SK-N-SH (cell line): Measurements from ENCODE around the gene TNFAIP1. TPM values are rescaled to one million over a fixed set of nuclear protein-coding genes. Genes with fewer than 3 reads are reported as not detected.

Experiments
- CTCF ChIA-PET: fragments of 300-600, 350-600 bp; formaldehyde crosslinking; extraction: SDS; loops from one replicate; lab custom pipeline; 2021; lab: Yijun Ruan, JAX
- POLR2A ChIA-PET: fragments of 350-600 bp; sonication (Branson Sonifier 250); formaldehyde crosslinking; extraction: SDS; loops from one replicate; lab custom pipeline; 2020; ENCODE audit warnings: antibody characterized with exemption, inconsistent platforms; lab: Yijun Ruan, JAX
- DNase-seq: peaks from one replicate; pipeline ENCODE4 v3.0.0; 2012
- H2AFZ ChIP-seq: fragments of 200-600 bp; sonication (generic); 2 replicates; pipeline ENCODE4 v1.8.1; 2016; ENCODE audit warnings: antibody characterized with exemption, mild to moderate bottlenecking, low read depth
- H3F3A ChIP-seq: fragments of 200-600 bp; sonication (generic); replicated peaks from 2 replicates; pipeline ENCODE3; 2016; ENCODE audit warnings: antibody characterized with exemption, mild to moderate bottlenecking; ENCODE audit not compliant: insufficient read depth
- H3K27ac ChIP-seq, 2 experiments: fragments of 200-500 bp in 1 of 2; fragments of 200-600 bp in 1 of 2; sonication (Bioruptor generic) in 1 of 2; sonication (generic), shearing (Covaris generic) in 1 of 2; 2 replicates each; pipeline versions ENCODE4 v1.5.1 to v1.6.1; 2014 to 2016; ENCODE audit warnings: low read depth in 2 of 2, inconsistent platforms in 1 of 2, low read length in 1 of 2, mild to moderate bottlenecking in 1 of 2, mixed read lengths in 1 of 2
- H3K27me3 ChIP-seq: fragments of 200-600 bp; sonication (generic), shearing (Covaris generic); 2 replicates; pipeline ENCODE4 v1.6.1; 2016; ENCODE audit warnings: mixed run types; ENCODE audit not compliant: insufficient read depth
- H3K36me3 ChIP-seq, 2 experiments: fragments of 200-500 bp in 1 of 2; fragments of 200-600 bp in 1 of 2; sonication (Bioruptor generic) in 1 of 2; sonication (generic) in 1 of 2; replicated peaks in 1 of 2; 2 replicates each; pipeline versions ENCODE3 to v1.5.1; 2014 to 2016; ENCODE audit warnings: low read length in 1 of 2, mild to moderate bottlenecking in 1 of 2; ENCODE audit not compliant: insufficient read depth in 2 of 2, control insufficient read depth in 1 of 2
- H3K4me1 ChIP-seq, 2 experiments: fragments of 200-500 bp in 1 of 2; fragments of 200-600 bp in 1 of 2; sonication (Bioruptor generic) in 1 of 2; sonication (generic), shearing (Covaris generic) in 1 of 2; 2 replicates each; pipeline versions ENCODE4 v1.5.1 to v1.6.1; 2014 to 2016; ENCODE audit warnings: low read depth in 1 of 2, low read length in 1 of 2, mixed run types in 1 of 2; ENCODE audit not compliant: insufficient read depth in 2 of 2, control insufficient read depth in 1 of 2
- H3K4me2 ChIP-seq: fragments of 200-600 bp; sonication (generic), shearing (Covaris generic); 2 replicates; pipeline ENCODE4 v1.6.1; 2017; ENCODE audit warnings: mixed run types
- H3K4me3 ChIP-seq, 2 experiments: fragments of 200-500 bp in 1 of 2; fragments of 200-600 bp in 1 of 2; sonication (Bioruptor generic) in 1 of 2; sonication (generic), shearing (Covaris generic) in 1 of 2; 2 replicates each; pipeline versions ENCODE4 v1.5.1 to v1.8.1; 2014 to 2016; ENCODE audit warnings: low read depth in 2 of 2, inconsistent platforms in 1 of 2, low read length in 1 of 2, mild to moderate bottlenecking in 1 of 2, mixed read lengths in 1 of 2, moderate library complexity in 1 of 2
- H3K79me2 ChIP-seq: fragments of 200-600 bp; sonication (generic); 2 replicates; pipeline ENCODE4 v1.8.1; 2017; ENCODE audit warnings: mild to moderate bottlenecking; ENCODE audit not compliant: insufficient read depth
- H3K9ac ChIP-seq: fragments of 200-600 bp; sonication (generic); 2 replicates; pipeline ENCODE4 v1.6.1; 2017; ENCODE audit warnings: mixed run types
- H3K9me2 ChIP-seq: fragments of 200-600 bp; sonication (generic); 2 replicates; pipeline ENCODE4 v1.6.1; 2017; ENCODE audit warnings: mixed run types
- H3K9me3 ChIP-seq: fragments of 200-600 bp; sonication (generic); 2 replicates; pipeline ENCODE4 v1.6.1; 2017; ENCODE audit warnings: mixed run types, mild to moderate bottlenecking, moderate library complexity
- H4K20me1 ChIP-seq: fragments of 200-600 bp; sonication (generic); 2 replicates; pipeline ENCODE4 v1.6.1; 2017; ENCODE audit warnings: mild to moderate bottlenecking, mixed run types; ENCODE audit not compliant: insufficient read depth
- ELF1 ChIP-seq: IDR thresholded peaks from 2 replicates; pipeline ENCODE4 v1.4.0; 2012
- EZH2phosphoT487 ChIP-seq: fragments of 200-600 bp; sonication (generic); IDR thresholded peaks from 2 replicates; pipeline ENCODE4 v1.6.1; 2017; ENCODE audit warnings: low read depth, mixed run types, mild to moderate bottlenecking, antibody characterized with exemption, moderate library complexity, borderline replicate concordance
- FOSL2 ChIP-seq: IDR thresholded peaks from 2 replicates; pipeline ENCODE4 v1.4.0; 2012; ENCODE audit warnings: low read depth, mild to moderate bottlenecking, moderate library complexity, borderline replicate concordance
- FOXJ3 ChIP-seq: sonication (generic); formaldehyde crosslinking; IDR thresholded peaks from 2 replicates; pipeline ENCODE4 v1.5.1; 2020; ENCODE audit warnings: mild to moderate bottlenecking, missing genetic modification reagents
- GABPA ChIP-seq: IDR thresholded peaks from 2 replicates; pipeline ENCODE4 v1.4.0; 2012; ENCODE audit warnings: low read depth, mild to moderate bottlenecking
- JUND ChIP-seq: IDR thresholded peaks from 2 replicates; pipeline ENCODE4 v1.4.0; 2012
- MEF2A ChIP-seq: IDR thresholded peaks from 2 replicates; pipeline ENCODE4 v1.4.0; 2012; ENCODE audit warnings: low read depth, borderline replicate concordance
- MXI1 ChIP-seq: IDR thresholded peaks from 2 replicates; pipeline ENCODE4 v1.6.1; 2012; ENCODE audit warnings: mild to moderate bottlenecking, low read depth, low read length, improper control_type of control experiment
- NFIC ChIP-seq: IDR thresholded peaks from 2 replicates; pipeline ENCODE4 v1.4.0; 2012; ENCODE audit warnings: borderline replicate concordance
- POLR2AphosphoS5 ChIP-seq: IDR thresholded peaks from 2 replicates; pipeline ENCODE4 v1.6.1; 2012; ENCODE audit warnings: low read depth, low read length
- RCOR1 ChIP-seq: fragments of 150-350 bp; IDR thresholded peaks from 2 replicates; pipeline ENCODE4 v1.6.1; 2017; ENCODE audit warnings: antibody characterized with exemption, low read length
- RFX5 ChIP-seq: IDR thresholded peaks from 2 replicates; pipeline ENCODE4 v1.6.1; 2012; ENCODE audit warnings: mild to moderate bottlenecking, improper control_type of control experiment, low read length
- RXRA ChIP-seq: IDR thresholded peaks from 2 replicates; pipeline ENCODE4 v1.4.0; 2012; ENCODE audit warnings: low read depth, mild to moderate bottlenecking, borderline replicate concordance
- SIN3A ChIP-seq: IDR thresholded peaks from 2 replicates; pipeline ENCODE4 v1.6.1; 2012; ENCODE audit warnings: low read depth, mild to moderate bottlenecking, low read length, moderate library complexity, borderline replicate concordance
- SMC3 ChIP-seq: IDR thresholded peaks from 2 replicates; pipeline ENCODE4 v1.6.1; 2012; ENCODE audit warnings: low read depth, low read length, improper control_type of control experiment
- TAF1 ChIP-seq: IDR thresholded peaks from 2 replicates; pipeline ENCODE4 v1.6.1; 2012; ENCODE audit warnings: low read depth, mild to moderate bottlenecking, low read length, moderate library complexity, borderline replicate concordance
- TCF12 ChIP-seq: IDR thresholded peaks from 2 replicates; pipeline ENCODE4 v1.4.0; 2012
- USF1 ChIP-seq: IDR thresholded peaks from 2 replicates; pipeline ENCODE4 v1.4.0; 2012; ENCODE audit warnings: low read depth, borderline replicate concordance
- WGBS: methylation state at CpG from one replicate; pipeline ENCODE4 v1.1.6; 2017; ENCODE audit warnings: low lambda C conversion rate; 5-methylcytosine and 5-hydroxymethylcytosine counted together
- polyA plus RNA-seq, 3 experiments: library from polyadenylated mRNA; depleted of rRNA; stranded (reverse); fragments of >200 nt; gene quantifications; 2 replicates each; pipeline ENCODE4 v1.2.3, GENCODE V29; 2012

TNFAIP1 gene
- polyA plus RNA-seq, 1 of the 3 experiments (the other 2 are of a cell fraction): 52.0 TPM

- Histone ChIP-seq H3K79me2 (peaks cover 16% of the 10 kb centered on the region), H3K4me3 (no peak overlapping the region), H3K36me3 (no peaks in the 10 kb centered on the region)
- CTCF ChIA-PET: no interaction called here
- DNase-seq: no peak
- TF ChIP-seq MXI1 (no peak), RCOR1 (no peak), EZH2phosphoT487 (no peak), NFIC (no peak), MEF2A (no peak), GABPA (no peak), FOSL2 (no peak), SIN3A (no peak), RXRA (no peak), POLR2AphosphoS5 (no peak), TAF1 (no peak), FOXJ3 (CRISPR knock-in tag) (no peak), JUND (no peak), ELF1 (no peak), SMC3 (no peak), RFX5 (no peak), USF1 (no peak), TCF12 (no peak)
- TF ChIP-seq, all 33 proteins: peak for 0
- Histone ChIP-seq H3K9me3 (no peaks in the 10 kb centered on the region), H3K27ac (no peak overlapping the region), H3K27me3 (no peaks in the 10 kb centered on the region), H3K9me2 (no peaks in the 10 kb centered on the region), H3F3A (no peaks in the 10 kb centered on the region), H3K4me1 (peaks cover 7 to 14% of the 10 kb centered on the region in 2 experiments; a peak in 1 of 4 replicates), H4K20me1 (no peaks in the 10 kb centered on the region), H2AFZ (no peak overlapping the region), H3K9ac (no peak overlapping the region), H3K4me2 (no peak overlapping the region)
- POLR2A ChIA-PET: no interaction called here
- 85% methylated on average over 4 of the region's 4 CpGs for WGBS
Measured at GRCh38 chr17:28315846-28316705, 19.5 kb upstream of the TNFAIP1 start.
